DMS153 treated with DMSO at 0.1 percent for 48 hours (cell line): ENCODE data around the gene NMT1.

ENCODE experiments used
- DNase-seq: peaks from one replicate; lab custom pipeline; 2025; ENCODE audit not compliant: unreplicated experiment; lab: John Stamatoyannopoulos, UW

The NMT1 gene

GRCh38 chr17:45104029-45104428 is 42.9 kb downstream of the NMT1 start:
- no peak for DNase-seq

- DNase-seq = no peak
Observed at GRCh38 chr17:45104497-45104896, 43.4 kb downstream of the NMT1 start.

- DNase-seq = no peak
Observed at GRCh38 chr17:45104907-45105624, 43.9 kb downstream of the NMT1 start.

GRCh38 chr17:45106096-45106495 is 45.0 kb downstream of the NMT1 start:
- DNase-seq = no peak

- no peak for DNase-seq
Observed at GRCh38 chr17:45106582-45106981, 45.5 kb downstream of the NMT1 start.

- DNase-seq = no peak
Observed at GRCh38 chr17:45107293-45108010, 46.3 kb downstream of the NMT1 start.

GRCh38 chr17:45108051-45108450 is 46.9 kb downstream of the NMT1 start:
- DNase-seq = no peak

GRCh38 chr17:45108595-45109521 is 47.7 kb downstream of the NMT1 start:
- DNase-seq = no peak

- no peak for DNase-seq
Observed at GRCh38 chr17:45110676-45111611, 49.8 kb downstream of the NMT1 start.

GRCh38 chr17:45111850-45112249 is 50.7 kb downstream of the NMT1 start:
- no peak for DNase-seq

- DNase-seq = no peak
Observed at GRCh38 chr17:45112559-45113423, 51.7 kb downstream of the NMT1 start.

- no peak for DNase-seq
Observed at GRCh38 chr17:45113424-45113754, 52.3 kb downstream of the NMT1 start.

- DNase-seq = no peak
Observed at GRCh38 chr17:45114117-45114932, 53.2 kb downstream of the NMT1 start.

GRCh38 chr17:45115015-45115625 is 54.0 kb downstream of the NMT1 start:
- no peak for DNase-seq

- DNase-seq = no peak
Observed at GRCh38 chr17:45115871-45116270, 54.8 kb downstream of the NMT1 start.

- DNase-seq = no peak
Observed at GRCh38 chr17:45116434-45117016, 55.4 kb downstream of the NMT1 start.

GRCh38 chr17:45117334-45117733 is 56.2 kb downstream of the NMT1 start:
- no peak for DNase-seq
